HT-29 (cell line): Measurements from ENCODE around the gene RAE1. TPM values are rescaled to one million over a fixed set of nuclear protein-coding genes. Genes with fewer than 3 reads are reported as not detected.
"Not testable (repeated sequence)": the region's sequence is repeated elsewhere in the genome, so short reads cannot be mapped to it uniquely, and the experiment has no call there.

Experiments
- DNase-seq: peaks from one replicate; pipeline ENCODE4 v3.0.0-alpha.2; 2015; ENCODE audit warnings: low spot score
- total RNA-seq: library from RNA; depleted of rRNA; stranded (reverse); fragments of >200 nt; shearing (Covaris generic); gene quantifications from 2 replicates; pipeline ENCODE4 v1.2.3, GENCODE V29; 2014

RAE1 gene
- total RNA-seq, 1 experiment from 2014 or later: 67.9 TPM

DNA sequence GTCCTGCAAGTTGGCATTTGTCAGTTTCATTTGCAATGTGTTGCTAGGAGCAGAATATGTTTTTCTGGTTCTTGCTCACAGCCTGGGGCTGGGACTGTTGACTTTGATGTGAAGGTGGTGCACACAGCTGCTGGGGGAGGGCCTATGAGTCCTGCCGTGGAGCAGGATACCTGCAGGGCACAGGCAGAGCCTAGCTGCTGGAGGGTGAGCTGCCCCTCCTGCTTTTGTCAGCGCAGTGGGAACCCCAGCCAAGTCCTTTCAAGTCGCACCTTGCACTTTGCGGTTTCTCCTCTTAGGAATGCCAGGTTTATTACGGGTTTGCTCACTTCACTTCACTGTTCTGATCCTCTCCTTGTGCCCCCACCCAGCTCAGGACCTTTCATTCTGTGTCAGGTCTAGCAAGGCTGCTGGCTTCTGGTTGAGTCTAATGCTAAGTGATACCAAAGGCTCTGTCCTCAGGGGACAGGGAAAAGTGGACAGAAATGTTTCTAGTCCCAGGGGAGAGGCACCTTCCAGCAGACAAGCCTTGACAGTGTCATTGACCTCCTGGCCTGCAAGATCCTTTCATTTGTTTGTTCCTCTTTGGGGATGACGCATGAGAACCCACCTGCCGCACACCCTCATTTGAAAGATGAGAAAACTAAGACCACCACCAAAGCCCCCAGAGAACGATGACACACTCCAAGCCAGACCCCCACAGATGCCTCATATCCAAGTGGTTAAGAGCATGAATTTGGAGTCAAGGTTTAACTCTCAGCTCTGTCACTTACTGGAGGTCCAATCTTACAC lies 24.2 kb upstream of the RAE1 start:
- peak; percentile 84 for DNase-seq

DNA sequence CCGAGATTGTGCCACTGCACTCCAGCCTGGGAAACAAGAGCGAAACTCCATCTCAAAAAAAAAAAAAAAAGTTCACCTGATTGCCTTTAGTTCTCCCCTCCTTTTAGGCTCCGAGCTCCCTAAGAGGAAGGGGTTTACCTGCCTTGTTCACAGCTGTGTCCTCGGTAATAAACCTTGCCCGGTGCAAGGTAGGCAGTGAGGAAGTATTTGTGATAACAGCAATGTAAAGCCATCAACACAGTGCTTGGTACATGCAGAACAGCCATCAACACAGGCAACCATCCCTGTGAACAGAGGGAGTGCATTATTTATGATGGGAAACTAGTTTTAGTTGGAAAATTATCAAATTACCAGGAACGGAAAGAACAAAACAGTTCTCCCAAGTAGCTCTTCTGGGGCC lies 23.2 kb upstream of the RAE1 start:
- DNase-seq: no peak

GRCh38 chr20:57329608-57330221 lies 21.3 kb upstream of the RAE1 start, which contains the start of gene SPO11:
SPO11 (plus strand) TSS chr20:57329803; CDS start chr20:57329868, 65 bp downstream.
- DNase-seq: no peak

DNA sequence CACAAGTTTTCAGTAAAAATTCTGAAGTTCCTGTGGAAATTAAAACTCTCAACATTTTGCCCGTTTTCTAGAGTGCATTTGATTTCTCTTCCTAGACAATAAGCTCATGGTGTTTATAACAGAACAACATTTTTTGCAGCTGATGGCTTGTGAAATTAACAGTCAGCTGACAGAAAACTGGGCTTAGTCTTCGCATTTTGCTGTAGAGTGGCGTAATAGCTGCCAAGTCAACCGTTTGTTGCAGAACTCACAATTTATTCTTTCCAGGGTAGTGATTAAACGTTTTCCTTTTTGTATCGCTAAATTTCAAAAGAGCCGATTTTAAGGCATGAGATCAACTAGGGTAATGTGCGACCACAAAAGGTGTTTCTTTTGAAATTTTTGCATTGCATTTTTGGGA lies 20.1 kb upstream of the RAE1 start:
- no peak for DNase-seq

GRCh38 chr20:57332105-57333089 lies 18.7 kb upstream of the RAE1 start:
- peak; percentile 59 for DNase-seq

- DNase-seq: no peak
Observed at GRCh38 chr20:57335392-57335791, 15.7 kb upstream of the RAE1 start.

GRCh38 chr20:57341663-57342062 lies 9.4 kb upstream of the RAE1 start:
- no peak for DNase-seq

GRCh38 chr20:57342829-57343228 lies 8.2 kb upstream of the RAE1 start:
- no peak for DNase-seq

GRCh38 chr20:57346477-57346876 lies 4.6 kb upstream of the RAE1 start:
- peak; percentile 91 for DNase-seq

DNA sequence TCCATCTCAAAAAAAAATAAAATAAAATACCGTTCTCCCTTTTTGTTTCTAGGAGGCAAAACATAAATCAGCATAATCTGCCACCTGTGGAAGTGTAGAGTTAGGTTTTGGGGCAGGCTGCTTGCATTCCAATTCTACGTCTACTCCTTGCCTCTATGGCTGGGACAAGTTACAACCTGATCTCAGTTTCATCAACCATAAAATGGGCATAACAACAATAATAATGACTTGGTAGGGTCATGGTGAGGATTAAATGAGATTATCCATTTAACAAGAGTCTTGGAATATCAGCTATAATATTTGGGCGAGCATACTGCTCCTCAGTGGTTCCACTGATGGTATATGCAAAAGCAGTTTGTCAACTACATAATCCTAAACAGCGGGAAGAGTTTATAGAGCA lies 3.7 kb upstream of the RAE1 start:
- DNase-seq: no peak

DNA sequence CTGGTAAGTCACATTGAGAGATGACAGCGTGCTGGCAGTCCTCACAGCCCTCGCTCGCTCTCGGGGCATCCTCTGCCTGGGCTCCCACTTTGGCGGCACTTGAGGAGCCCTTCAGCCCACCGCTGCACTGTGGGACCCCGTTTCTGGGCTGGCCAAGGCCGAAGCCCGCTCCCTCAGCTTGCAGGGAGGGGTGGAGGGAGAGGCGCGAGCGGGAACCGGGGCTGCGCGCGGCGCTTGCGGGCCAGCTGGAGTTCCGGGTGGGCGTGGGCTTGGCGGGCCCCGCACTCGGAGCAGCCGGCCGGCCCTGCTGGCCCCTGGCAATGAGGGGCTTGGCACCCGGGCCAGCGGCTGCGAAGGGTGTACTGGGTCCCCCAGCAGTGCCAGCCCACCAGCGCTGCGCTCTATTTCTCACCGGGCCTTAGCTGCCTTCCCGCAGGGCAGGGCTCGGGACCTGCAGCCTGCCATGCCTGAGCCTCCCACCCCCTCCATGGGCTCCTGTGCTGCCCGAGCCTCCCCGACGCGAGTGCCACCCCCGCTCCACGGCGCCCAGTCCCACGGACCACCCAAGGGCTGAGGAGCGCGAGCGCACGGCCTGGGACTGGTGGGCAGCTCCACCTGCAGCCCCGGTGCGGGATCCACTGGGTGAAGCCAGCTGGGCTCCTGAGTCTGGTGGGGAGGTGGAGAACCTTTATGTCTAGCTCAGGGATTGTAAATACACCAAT lies 2.7 kb upstream of the RAE1 start:
- DNase-seq: not testable (repeated sequence)

GRCh38 chr20:57348922-57349574 lies 2.0 kb upstream of the RAE1 start:
- DNase-seq: not testable (repeated sequence)

GRCh38 chr20:57350081-57350710 lies 859 bp upstream of the RAE1 start:
- no peak for DNase-seq

GRCh38 chr20:57350726-57351041 lies 371 bp upstream of the RAE1 start:
- not testable (repeated sequence) for DNase-seq

GRCh38 chr20:57352305-57352704 lies 1.2 kb downstream of the RAE1 start:
- DNase-seq: no peak

DNA sequence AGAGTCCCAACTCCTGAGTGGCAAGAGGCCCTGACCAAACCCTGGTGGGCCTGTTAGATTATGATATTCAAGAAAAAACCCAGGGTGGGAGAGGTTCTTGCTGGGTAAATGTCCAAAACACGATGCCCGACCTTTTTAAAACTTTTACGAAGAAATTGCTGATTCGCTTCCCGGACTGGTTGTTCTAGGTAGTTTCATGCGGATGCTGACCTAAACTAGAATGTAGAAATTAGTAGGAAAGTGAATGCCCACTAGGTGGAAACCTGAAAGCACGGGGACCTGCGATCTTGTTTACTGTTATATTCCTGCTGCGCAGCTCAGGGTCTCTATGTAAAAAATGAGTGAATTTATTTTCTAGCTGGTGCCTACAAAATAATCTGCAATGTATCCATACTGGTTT lies 2.3 kb downstream of the RAE1 start:
- DNase-seq: no peak

DNA sequence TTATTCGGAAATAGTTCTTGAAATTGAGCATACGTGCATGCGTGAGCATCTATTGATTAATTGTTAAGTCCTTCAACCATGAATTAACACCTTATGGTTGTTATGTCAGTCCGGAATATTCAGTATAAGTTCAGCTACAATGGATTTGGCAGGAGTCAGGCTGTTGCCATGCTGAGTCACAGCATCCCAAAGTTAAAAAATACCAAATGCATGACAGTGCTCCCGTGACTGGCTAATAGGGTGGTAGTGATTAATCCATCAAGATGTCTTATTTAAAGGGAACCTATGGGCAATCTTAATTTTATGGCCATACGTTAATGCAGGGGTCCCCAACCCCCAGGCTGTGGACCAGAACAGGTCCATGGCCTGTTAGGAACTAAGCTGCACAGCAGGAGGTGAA lies 10.5 kb downstream of the RAE1 start:
- no peak for DNase-seq

DNA sequence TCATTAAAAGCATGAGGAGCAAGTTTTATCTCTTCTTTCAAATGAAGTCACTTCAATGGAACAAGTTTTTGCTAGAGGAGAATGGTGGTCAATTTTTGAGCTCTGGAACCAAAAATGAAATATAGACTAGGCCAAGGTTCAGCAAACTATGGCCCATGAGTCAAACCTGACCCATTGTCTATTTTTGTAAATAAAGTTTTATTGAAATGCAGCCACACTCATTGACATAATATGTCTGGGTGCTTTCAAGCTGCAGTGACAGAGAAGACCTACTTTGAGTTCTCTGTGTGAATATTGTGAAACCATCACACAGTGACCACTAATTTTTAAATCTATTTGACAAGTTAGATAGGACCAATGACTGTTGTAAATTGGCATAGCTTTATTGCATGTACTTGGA lies 13.4 kb downstream of the RAE1 start:
- no peak for DNase-seq

DNA sequence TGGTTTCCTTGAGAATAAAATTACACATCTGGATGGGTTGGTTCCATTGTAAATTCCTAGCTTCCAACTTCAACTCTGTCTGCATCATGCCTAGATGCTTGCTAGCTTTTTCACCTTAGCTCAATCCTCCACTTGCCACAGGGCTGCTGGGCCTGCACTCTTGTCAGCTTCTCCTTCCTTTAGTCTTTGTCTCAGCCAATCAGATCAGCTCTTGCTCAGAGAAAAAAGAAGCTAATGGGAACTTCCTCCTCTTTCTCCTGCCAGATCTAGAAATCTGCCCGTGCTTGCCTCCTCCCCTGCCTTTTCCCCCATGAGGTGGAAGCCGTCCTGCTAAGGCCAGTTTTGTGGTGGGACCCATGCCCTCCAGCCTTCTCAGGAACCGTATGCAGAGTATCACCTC lies 18.5 kb downstream of the RAE1 start:
- DNase-seq: no peak

GRCh38 chr20:57370316-57370715 lies 19.3 kb downstream of the RAE1 start:
- DNase-seq: no peak

GRCh38 chr20:57371363-57371762 lies 20.3 kb downstream of the RAE1 start:
- no peak for DNase-seq
